Hindlimb muscle (tissue), 1 donor: ENCODE data around the gene PKP2. TPM values are rescaled to one million over a fixed set of nuclear protein-coding genes. Genes with fewer than 3 reads are reported as not detected.

Experiments
- DNase-seq: peaks from one replicate; pipeline ENCODE4 v3.0.0-alpha.2; 2013
- polyA plus RNA-seq: library from polyadenylated mRNA; unstranded; fragments of 120-200 nt; gene quantifications from one replicate; pipeline ENCODE4 v1.2.1, GENCODE V29; 2013; ENCODE audit not compliant: insufficient read length

Gene PKP2
- polyA plus RNA-seq, 1 donor: 6.1 TPM

DNA sequence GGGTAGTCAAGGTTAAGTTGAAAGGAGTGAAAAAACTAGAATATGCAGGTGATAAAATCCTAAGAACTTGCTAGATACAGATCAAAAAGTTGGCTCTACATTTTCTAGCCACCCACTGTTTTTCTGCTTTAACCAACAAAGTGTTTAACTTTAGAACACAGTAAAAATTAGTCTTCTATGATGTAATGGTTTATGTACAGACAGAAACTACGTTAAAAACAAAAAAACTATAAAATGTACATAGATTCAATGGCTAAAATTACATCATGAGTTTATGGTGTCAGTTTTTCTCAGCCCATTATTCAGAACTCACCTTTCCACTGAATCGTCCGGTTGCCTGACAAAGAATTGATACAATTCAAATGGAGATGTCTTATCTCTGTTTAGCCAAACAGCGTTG is 143.0 kb downstream of the PKP2 start:
- DNase-seq: no peak

DNA sequence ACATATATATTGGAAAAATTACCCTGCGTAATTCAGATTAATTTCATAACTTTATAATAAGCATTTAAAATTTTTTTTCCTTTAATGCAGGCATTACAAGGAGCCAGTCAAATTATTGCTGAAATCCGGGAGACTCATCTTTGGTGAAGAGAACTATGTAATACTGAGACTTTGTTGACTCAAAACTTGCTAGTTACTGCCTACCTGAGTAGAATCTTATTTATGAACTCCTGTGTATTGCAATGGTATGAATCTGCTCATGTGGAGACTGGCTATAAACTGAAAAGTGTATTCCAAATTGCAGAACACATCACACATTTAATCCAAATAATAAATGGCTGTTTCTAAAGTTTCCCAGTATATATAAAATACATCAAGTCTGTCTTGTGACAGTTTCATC is 153.3 kb downstream of the PKP2 start:
- no peak for DNase-seq

DNA sequence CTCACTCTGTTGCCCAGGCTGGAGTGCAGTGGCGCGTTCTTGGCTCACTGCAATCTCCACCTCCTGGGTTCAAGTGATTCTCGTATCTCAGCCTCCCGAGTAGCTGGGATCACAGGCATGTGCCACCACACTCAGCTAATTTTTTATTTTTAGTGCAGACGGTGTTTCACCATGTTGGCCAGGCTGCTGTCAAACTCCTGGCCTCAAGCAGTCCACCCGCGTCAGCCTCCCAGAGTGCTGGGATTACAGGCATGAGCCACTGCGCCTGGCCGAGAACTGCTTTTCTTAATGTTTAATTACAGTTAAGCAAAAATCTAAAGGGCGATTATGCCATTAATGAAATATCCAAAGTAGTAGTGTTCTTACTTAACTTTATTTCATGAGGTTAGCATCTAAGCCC is 154.4 kb downstream of the PKP2 start:
- no peak for DNase-seq

Other genes starting within 250 kb of the PKP2 start
- 68.0 TPM for gene DNM1L, start 217.5 kb downstream of the PKP2 start, polyA plus RNA-seq
- gene YARS2, start 140.9 kb downstream of the PKP2 start, polyA plus RNA-seq: 25.4 TPM